Activated CD8-positive, alpha-beta T cell treated with anti-CD3 and anti-CD28 coated beads for 36 hours (primary cell): ENCODE measurements around the gene ANKRD34A. TPM values are rescaled to one million over a fixed set of nuclear protein-coding genes. Genes with fewer than 3 reads are reported as not detected.
A peak's percentile ranks its signal among the peaks of the same experiment; 100 is the strongest.

Experiments
- ATAC-seq: fragments of 200-7000 bp; cut with Tn5 transposase; one replicate; pipeline ENCODE4 v1.10.0; 2021; ENCODE audit warnings: mild to moderate bottlenecking, moderate library complexity
- CTCF ChIA-PET: fragments of 350-600 bp; sonication (Branson Sonifier 250); formaldehyde crosslinking; loops from one replicate; lab custom pipeline; 2021; ENCODE audit warnings: antibody characterized with exemption; lab: Charles Lee
- POLR2A ChIA-PET: fragments of 350-600 bp; sonication (Branson Sonifier 250); formaldehyde crosslinking; loops from one replicate; lab custom pipeline; 2021; ENCODE audit warnings: antibody characterized with exemption; lab: Charles Lee
- DNase-seq: peaks from one replicate; pipeline ENCODE4 v3.0.0-alpha.2; 2020
- H3K27ac Mint-ChIP-seq: one replicate; pipeline ENCODE4 v1.8.0; 2021; ENCODE audit warnings: mild to moderate bottlenecking, mixed read lengths
- H3K27me3 Mint-ChIP-seq: one replicate; pipeline ENCODE4 v1.8.0; 2021; ENCODE audit warnings: mixed read lengths
- H3K36me3 Mint-ChIP-seq: one replicate; pipeline ENCODE4 v1.8.0; 2021; ENCODE audit warnings: low read depth, mixed read lengths
- H3K4me1 Mint-ChIP-seq: one replicate; pipeline ENCODE4 v1.8.0; 2021; ENCODE audit warnings: low read depth, mixed read lengths
- H3K4me3 Mint-ChIP-seq: one replicate; pipeline ENCODE4 v1.8.0; 2021; ENCODE audit warnings: mild to moderate bottlenecking, moderate library complexity, mixed read lengths
- H3K9me3 Mint-ChIP-seq: one replicate; pipeline ENCODE4 v1.8.0; 2021; ENCODE audit warnings: mixed read lengths
- CTCF ChIP-seq: fragments of 200-600 bp; IDR thresholded peaks from one replicate; pipeline ENCODE4 v1.8.0; 2022; ENCODE audit warnings: antibody characterized with exemption, mild to moderate bottlenecking
- intact Hi-C: fragments of 100-400 bp; cut with micrococcal nuclease; formaldehyde crosslinking; loops from one replicate; pipeline ENCODE4 v1.10.0; 2022
- total RNA-seq, 2 experiments: library from RNA; stranded (reverse); gene quantifications; one replicate each; pipeline ENCODE4 v1.2.3, GENCODE V29; 2021

Gene ANKRD34A
- total RNA-seq, 2 experiments from 2014 or later, result 6.6 to 7.7 TPM

- ChIA-PET CTCF (interaction anchor here (0.6 to 11.9 kb wide), 24 partner anchors 9 to 161 kb away, joined by 3 to 247 read pairs (median 5); partner anchors contain the start of genes ANKRD34A, LIX1L, NUDT17 and PIAS3), POLR2A (interaction anchor here (0.6 to 4.4 kb wide), 15 partner anchors 11 to 182 kb away, joined by 3 to 54 read pairs (median 4); partner anchors contain the start of genes ANKRD34A, NUDT17, POLR3GL and RBM8A)
- Mint-ChIP-seq H3K27ac (peak overlapping the region; percentile 87), H3K4me1 (peaks cover 41% of the 10 kb centered on the region), H3K9me3 (no peaks in the 10 kb centered on the region), H3K27me3 (no peaks in the 10 kb centered on the region), H3K4me3 (peak overlapping the region; percentile 50), H3K36me3 (no peaks in the 10 kb centered on the region)
- intact Hi-C loops, result loop anchor here (1.0 to 5.0 kb wide), 2 partner anchors 30 to 95 kb away; partner anchors contain the start of gene ITGA10
- DNase-seq (no peak), ATAC-seq (no peak)
- TF ChIP-seq CTCF, result no peak
These were observed 43.2 kb upstream of the ANKRD34A start for GRCh38 chr1:146007489-146008133.

DNA sequence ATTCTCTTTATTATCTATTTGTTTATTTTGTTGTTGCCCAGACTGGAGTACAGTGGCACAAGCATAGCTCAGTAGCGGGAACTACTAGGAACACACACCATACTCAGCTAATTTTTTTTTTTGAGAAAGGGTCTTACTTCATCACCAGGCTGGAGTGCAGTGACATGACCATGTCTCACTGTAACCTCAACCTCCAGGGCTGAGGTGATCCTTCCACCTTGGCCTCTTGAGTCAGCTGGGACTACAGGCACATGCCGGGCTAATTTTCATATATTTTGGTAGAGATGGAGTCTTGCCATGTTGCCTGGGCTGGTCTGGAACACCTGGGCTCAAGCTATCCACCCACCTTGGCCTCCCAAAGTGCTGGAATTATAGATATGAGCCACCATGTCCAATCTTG is 37.3 kb upstream of the ANKRD34A start:
- no peaks in the 10 kb centered on the region for H3K9me3 Mint-ChIP-seq
- CTCF ChIA-PET, result interaction anchor here (2.1 to 11.9 kb wide), 2 partner anchors 9 to 23 kb away, joined by 8 to 247 read pairs; no protein-coding TSS in a partner anchor
- no peak overlapping the region for H3K4me3 Mint-ChIP-seq
- H3K27ac Mint-ChIP-seq, result peak overlapping the region; percentile 75
- H3K36me3 Mint-ChIP-seq, result no peaks in the 10 kb centered on the region
- TF ChIP-seq CTCF, result no peak
- POLR2A ChIA-PET, result interaction anchor here (0.7 to 3.1 kb wide), 6 partner anchors 8 to 74 kb away, joined by 3 to 25 read pairs (median 8); partner anchors contain the start of gene RBM8A
- H3K27me3 Mint-ChIP-seq, result no peaks in the 10 kb centered on the region
- DNase-seq (no peak), ATAC-seq (no peak)
- peaks cover 71% of the 10 kb centered on the region for H3K4me1 Mint-ChIP-seq
- intact Hi-C loops, result no loop called here

DNA sequence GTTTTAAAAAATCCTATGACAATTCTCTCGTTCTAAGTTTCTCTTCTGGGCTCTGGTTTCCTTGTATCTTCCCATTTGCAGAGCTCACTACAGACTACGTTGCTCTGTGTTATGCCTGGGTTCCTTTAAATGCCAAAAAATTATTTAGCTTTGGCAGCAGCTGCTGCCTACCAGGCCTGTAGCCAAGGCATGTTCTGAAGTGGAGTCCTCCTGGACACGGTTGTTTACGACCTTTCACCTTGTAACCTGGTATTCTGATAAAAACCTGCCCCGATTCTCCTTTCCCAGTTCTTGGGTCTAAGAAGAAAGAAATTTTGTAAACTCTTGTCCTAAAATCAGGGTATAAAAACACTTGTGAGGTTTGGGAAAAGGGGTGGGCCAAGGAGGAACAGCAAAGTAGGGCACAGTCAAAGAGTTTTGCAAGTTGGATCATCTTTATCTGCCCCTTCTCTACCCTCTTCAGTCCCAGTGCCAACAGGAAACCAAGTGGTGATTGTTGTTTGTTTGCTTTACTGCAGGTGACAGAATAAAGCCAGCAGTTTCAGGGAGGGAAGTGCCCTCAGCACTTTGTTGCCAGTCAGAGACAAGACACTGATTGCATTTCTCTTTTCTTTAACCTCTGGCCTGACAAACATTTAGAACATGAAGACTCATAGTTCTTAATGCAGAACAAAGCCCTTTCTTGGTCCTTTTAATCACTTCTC is 35.1 kb upstream of the ANKRD34A start:
- ATAC-seq (no peak), DNase-seq (no peak)
- Mint-ChIP-seq H3K9me3 (no peaks in the 10 kb centered on the region), H3K4me3 (peak overlapping the region; percentile 98), H3K4me1 (peaks cover 54% of the 10 kb centered on the region), H3K27ac (peak overlapping the region; percentile 100), H3K27me3 (no peaks in the 10 kb centered on the region), H3K36me3 (peaks cover 19% of the 10 kb centered on the region)
- intact Hi-C loops, result no loop called here
- ChIA-PET POLR2A (interaction anchor here (13.3 kb wide), 1 partner anchor 17 kb away, joined by 446 read pairs; no protein-coding TSS in a partner anchor), CTCF (interaction anchor here (0.7 to 1.0 kb wide), 2 partner anchors 19 to 154 kb away, joined by 3 read pairs; partner anchors contain the start of gene NUDT17)
- TF ChIP-seq CTCF, result no peak

DNA sequence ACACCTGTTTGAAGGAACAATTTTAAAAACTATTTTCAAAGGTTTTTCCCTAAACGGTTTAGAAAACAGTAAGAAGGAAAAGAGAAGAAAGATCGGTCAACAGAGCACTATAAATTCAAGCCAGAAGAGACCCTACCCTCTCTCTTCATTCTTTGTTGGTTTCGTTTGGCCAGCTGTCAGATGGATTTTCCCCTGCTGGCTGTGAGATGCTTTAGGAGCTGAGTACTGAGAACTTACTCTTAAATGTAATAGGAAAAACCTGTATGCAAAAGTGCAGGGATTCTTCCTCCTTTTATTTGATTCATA is 33.3 kb upstream of the ANKRD34A start:
- H3K27me3 Mint-ChIP-seq, result no peaks in the 10 kb centered on the region
- peaks cover 56% of the 10 kb centered on the region for H3K4me1 Mint-ChIP-seq
- no peak for TF ChIP-seq CTCF

More for the DNA sequence above, 33.3 kb upstream of the ANKRD34A start:
- H3K9me3 Mint-ChIP-seq, result no peaks in the 10 kb centered on the region
- peak overlapping the region; percentile 98 for H3K4me3 Mint-ChIP-seq
- ChIA-PET CTCF (interaction anchor here (1.1 to 13.6 kb wide), 3 partner anchors 9 to 19 kb away, joined by 5 to 147 read pairs (median 24); no protein-coding TSS in a partner anchor), POLR2A (interaction anchor here (0.8 to 13.3 kb wide), 8 partner anchors 8 to 71 kb away, joined by 3 to 446 read pairs (median 17); partner anchors contain the start of genes ANKRD34A, LIX1L, POLR3GL and RBM8A)
- no peak for DNase-seq
- ATAC-seq, result no peak
- H3K27ac Mint-ChIP-seq, result peak overlapping the region; percentile 100
- intact Hi-C loops, result loop anchor here (2.0 kb wide), 1 partner anchor 33 kb away; the partner anchor contains the start of genes ANKRD34A and POLR3GL
- peaks cover 37% of the 10 kb centered on the region for H3K36me3 Mint-ChIP-seq
